Coronary artery (tissue), 2 donors: ENCODE data around the gene PHETA1.

ENCODE experiments used
- DNase-seq: peaks from one replicate; pipeline ENCODE4 v3.0.0-alpha.2; 2017; ENCODE audit warnings: low spot score
- H3K27ac ChIP-seq, 2 donors: fragments of 200-600 bp; sonication (generic); one replicate each; pipeline ENCODE4 v1.5.1; 2016 to 2019
- H3K4me3 ChIP-seq: fragments of 200-600 bp; sonication (generic); 2 replicates; pipeline ENCODE4 v1.5.1; 2016; ENCODE audit warnings: mild to moderate bottlenecking, moderate library complexity
- CTCF ChIP-seq: fragments of 200-600 bp; sonication (generic); IDR thresholded peaks from one replicate; pipeline ENCODE4 v1.5.1; 2019; ENCODE audit warnings: antibody characterized with exemption

PHETA1 gene

GRCh38 chr12:111408686-111409402, 39.9 kb upstream of the PHETA1 start:
- TF ChIP-seq CTCF, result no peak
- peak overlapping the region; percentile 72 to 94 for H3K27ac ChIP-seq
- peak overlapping the region; percentile 93 for H3K4me3 ChIP-seq
- DNase-seq, result no peak

GRCh38 chr12:111408116-111408440, 39.2 kb upstream of the PHETA1 start:
- no peak for DNase-seq
- peak overlapping the region; percentile 93 for H3K4me3 ChIP-seq
- peak overlapping the region in 1 of 2 donors; percentile 94 for H3K27ac ChIP-seq
- TF ChIP-seq CTCF, result no peak

- peak overlapping the region; percentile 15 to 94 for H3K27ac ChIP-seq
Observed at GRCh38 chr12:111407377-111408115, 38.7 kb upstream of the PHETA1 start.

GRCh38 chr12:111406474-111407376, 37.8 kb upstream of the PHETA1 start:
- peak overlapping the region; percentile 81 to 94 for H3K27ac ChIP-seq
- peak overlapping the region; percentile 93 for H3K4me3 ChIP-seq
- DNase-seq, result no peak
- no peak for TF ChIP-seq CTCF

More at GRCh38 chr12:111407377-111408115, 38.7 kb upstream of the PHETA1 start:
- DNase-seq, result no peak
- no peak for TF ChIP-seq CTCF
- H3K4me3 ChIP-seq, result peak overlapping the region; percentile 93

- no peak for TF ChIP-seq CTCF
- Histone ChIP-seq H3K27ac (peak within 1 kb of the TSS; percentile 81 to 94), H3K4me3 (peak within 1 kb of the TSS; percentile 93)
- DNase-seq, result no peak
Observed at GRCh38 chr12:111405859-111406473, 37.1 kb upstream of the PHETA1 start, which contains the start of gene SH2B3. SH2B3 (plus strand) TSS chr12:111405923; CDS start chr12:111418146, 12,223 bp downstream.

- H3K27ac ChIP-seq, result peak overlapping the region; percentile 81 to 94
- peak overlapping the region; percentile 93 for H3K4me3 ChIP-seq
- DNase-seq, result peak; percentile 94
- peak; percentile 24 for TF ChIP-seq CTCF
Observed at GRCh38 chr12:111405149-111405858, 36.4 kb upstream of the PHETA1 start.
